HepG2 (cell line): ENCODE data around the gene HMG20B. TPM values are rescaled to one million over a fixed set of nuclear protein-coding genes. Genes with fewer than 3 reads are reported as not detected.

ENCODE experiments used
- ATF3 ChIP-seq: sonication (generic); formaldehyde crosslinking; IDR thresholded peaks from 2 replicates; pipeline ENCODE4 v1.4.0; 2020; ENCODE audit warnings: missing genetic modification reagents
- HMG20B ChIP-seq: conservative IDR thresholded peaks from 2 replicates; pipeline ENCODE4 v1.6.1; 2016; ENCODE audit warnings: missing genetic modification reagents, missing compliant biosample characterization
- HNRNPK ChIP-seq: fragments of 200-400 bp; formaldehyde crosslinking; IDR thresholded peaks from 2 replicates; pipeline ENCODE4 v1.6.1; 2018; ENCODE audit warnings: low read length, low read depth, moderate library complexity, mild to moderate bottlenecking; ENCODE audit not compliant: poor library complexity, severe bottlenecking
- KLF12 ChIP-seq: sonication (generic); formaldehyde crosslinking; IDR thresholded peaks from 2 replicates; pipeline ENCODE4 v1.4.0; 2020; ENCODE audit warnings: missing genetic modification reagents, borderline replicate concordance
- MYNN ChIP-seq: sonication (generic); formaldehyde crosslinking; IDR thresholded peaks from 2 replicates; pipeline ENCODE4 v1.4.0; 2020; ENCODE audit warnings: mild to moderate bottlenecking, low read depth, missing genetic modification reagents
- PRDM4 ChIP-seq: sonication (generic); formaldehyde crosslinking; IDR thresholded peaks from 2 replicates; pipeline ENCODE4 v1.9.0; 2021; ENCODE audit warnings: missing genetic modification reagents, borderline replicate concordance
- RERE ChIP-seq: IDR thresholded peaks from 2 replicates; pipeline ENCODE4 v1.6.1; 2016; ENCODE audit warnings: low read depth, missing genetic modification reagents, missing compliant biosample characterization
- SRY ChIP-seq: sonication (generic); formaldehyde crosslinking; IDR thresholded peaks from 2 replicates; pipeline ENCODE4 v1.8.0; 2022; ENCODE audit warnings: mild to moderate bottlenecking, missing genetic modification reagents
- ZBTB39 ChIP-seq: sonication (generic); formaldehyde crosslinking; IDR thresholded peaks from 2 replicates; pipeline ENCODE4 v1.5.0; 2020; ENCODE audit warnings: missing genetic modification reagents
- ZNF180 ChIP-seq: sonication (generic); formaldehyde crosslinking; IDR thresholded peaks from 2 replicates; pipeline ENCODE4 v1.4.0; 2020; ENCODE audit warnings: low read depth, missing genetic modification reagents, borderline replicate concordance
- ZNF337 ChIP-seq: sonication (generic); formaldehyde crosslinking; IDR thresholded peaks from 2 replicates; pipeline ENCODE4 v1.5.1; 2020; ENCODE audit warnings: missing genetic modification reagents, low read depth, mild to moderate bottlenecking, borderline replicate concordance
- ZNF343 ChIP-seq: sonication (generic); formaldehyde crosslinking; IDR thresholded peaks from 2 replicates; pipeline ENCODE4 v1.4.0; 2020; ENCODE audit warnings: mild to moderate bottlenecking, missing genetic modification reagents
- ZNF441 ChIP-seq: sonication (generic); formaldehyde crosslinking; IDR thresholded peaks from 2 replicates; pipeline ENCODE4 v1.7.0; 2021; ENCODE audit warnings: missing genetic modification reagents, borderline replicate concordance
- ZNF552 ChIP-seq: sonication (generic); formaldehyde crosslinking; IDR thresholded peaks from 2 replicates; pipeline ENCODE4 v1.9.0; 2022; ENCODE audit warnings: missing genetic modification reagents, mild to moderate bottlenecking, borderline replicate concordance
- ZNF605 ChIP-seq: sonication (generic); formaldehyde crosslinking; IDR thresholded peaks from 2 replicates; pipeline ENCODE4 v1.8.0; 2022; ENCODE audit warnings: mild to moderate bottlenecking, missing genetic modification reagents
- ZNF777 ChIP-seq: sonication (generic); formaldehyde crosslinking; IDR thresholded peaks from 2 replicates; pipeline ENCODE4 v1.4.0; 2020; ENCODE audit warnings: missing genetic modification reagents
- ZSCAN20 ChIP-seq: sonication (generic); formaldehyde crosslinking; IDR thresholded peaks from 2 replicates; pipeline ENCODE4 v1.4.0; 2020; ENCODE audit warnings: missing genetic modification reagents, mild to moderate bottlenecking, borderline replicate concordance
- polyA plus RNA-seq, 8 experiments: library from polyadenylated mRNA; depleted of rRNA in 3 of 8; stranded (reverse) in 7 of 8; unstranded in 1 of 8; fragments of >200 nt; fragmentation: Illumina TruSeq in 4 of 8; extraction: Trizol in 4 of 8; gene quantifications; 2 replicates each; pipeline versions ENCODE4 v1.2.1 to v1.2.3, GENCODE V29; 2011 to 2016; ENCODE audit warnings: low read depth in 4 of 8, missing spikeins in 1 of 8, mixed read lengths in 1 of 8; ENCODE audit not compliant: insufficient read depth in 1 of 8
- total RNA-seq, 5 experiments: library from RNA; depleted of rRNA; stranded (reverse); fragments of >200 nt; fragmentation: Illumina TruSeq; extraction: Trizol; gene quantifications; 2 replicates each; pipeline ENCODE4 v1.2.3, GENCODE V29; 2016; ENCODE audit warnings: low read depth in 1 of 5

The HMG20B gene
- total and polyA plus RNA-seq, 2 of the 13 experiments (the other 11 are each of a cell fraction or from before 2014, with no cell fraction given) = 23.9 to 29.2 TPM

GRCh38 chr19:3557461-3558248 is 15.1 kb upstream of the HMG20B start, which contains the start of gene MFSD12 (continued):
- no peak for TF ChIP-seq RERE (CRISPR knock-in tag)
- no peak for TF ChIP-seq ZNF605 (CRISPR knock-in tag)
- peak; percentile 39 for TF ChIP-seq HNRNPK
- 0 out of 2 replicates have a peak, but pooled peaks have one; percentile 40 for TF ChIP-seq SRY (CRISPR knock-in tag)
- TF ChIP-seq ZNF441 (CRISPR knock-in tag) = peak; percentile 29; the same call in 1 of the 2 replicates
- 0 out of 2 replicates have a peak, but pooled peaks have one; percentile 39 for TF ChIP-seq ZNF343 (CRISPR knock-in tag)
- TF ChIP-seq ZNF552 (CRISPR knock-in tag) = peak; percentile 68; the same call in 1 of the 2 replicates
- TF ChIP-seq ZNF180 (CRISPR knock-in tag) = no peak
- no peak for TF ChIP-seq ATF3
- peak; percentile 8; the same call in 1 of the 2 replicates for TF ChIP-seq ZBTB39
- TF ChIP-seq ZNF337 = no peak
- peak; percentile 67; the same call in 1 of the 2 replicates for TF ChIP-seq ZSCAN20
- peak; percentile 77; the same call in 1 of the 2 replicates for TF ChIP-seq KLF12 (CRISPR knock-in tag)
- TF ChIP-seq MYNN (CRISPR knock-in tag) = 0 out of 2 replicates have a peak, but pooled peaks have one; percentile 5
- TF ChIP-seq ZNF777 (CRISPR knock-in tag) = peak; percentile 87
- TF ChIP-seq HMG20B (CRISPR knock-in tag) = 0 out of 2 replicates have a peak, but pooled peaks have one; percentile 22
- TF ChIP-seq PRDM4 (CRISPR knock-in tag) = no peak
